K562 (cell line): ENCODE data around the gene PHPT1. TPM values are rescaled to one million over a fixed set of nuclear protein-coding genes. Genes with fewer than 3 reads are reported as not detected.

Experiments used
- CBFA2T2 ChIP-seq: fragments of 450-650 bp; conservative IDR thresholded peaks from 2 replicates; pipeline ENCODE4 v1.6.1; 2017; ENCODE audit warnings: mild to moderate bottlenecking
- CHAMP1 ChIP-seq: fragments of 450-650 bp; IDR thresholded peaks from 2 replicates; pipeline ENCODE4 v1.6.1; 2016; ENCODE audit warnings: mild to moderate bottlenecking
- E2F6 ChIP-seq, 2 experiments: IDR thresholded peaks; 2 replicates each; pipeline ENCODE4 v1.6.1; 2011; ENCODE audit warnings: borderline replicate concordance in 1 of 2, control low read depth in 1 of 2, low read depth in 1 of 2, low read length in 1 of 2, mild to moderate bottlenecking in 1 of 2, mixed read lengths in 1 of 2, moderate library complexity in 1 of 2; ENCODE audit not compliant: insufficient read depth in 1 of 2, insufficient read length in 1 of 2, poor library complexity in 1 of 2, severe bottlenecking in 1 of 2; ENCODE audit errors: extremely low read depth in 1 of 2
- EP400 ChIP-seq: fragments of 450-650 bp; IDR thresholded peaks from 2 replicates; pipeline ENCODE4 v1.6.1; 2017; ENCODE audit warnings: antibody characterized with exemption, mild to moderate bottlenecking, moderate library complexity
- ETS1 ChIP-seq: conservative IDR thresholded peaks from 2 replicates; pipeline ENCODE4 v1.6.1; 2011; ENCODE audit warnings: low read depth, mild to moderate bottlenecking, low read length; ENCODE audit not compliant: control insufficient read depth
- HDAC6 ChIP-seq: IDR thresholded peaks from 2 replicates; pipeline ENCODE4 v1.6.1; 2012; ENCODE audit warnings: low read depth, mild to moderate bottlenecking, control low read depth, inconsistent platforms, low read length, moderate library complexity
- ID3 ChIP-seq, 2 experiments: fragments of 250-450 bp in 1 of 2; fragments of 450-650 bp in 1 of 2; sonication (Bioruptor Pico) in 1 of 2; IDR thresholded peaks; 2 replicates each; pipeline versions ENCODE4 v1.6.1 to v1.8.0; 2016 to 2021; ENCODE audit warnings: mild to moderate bottlenecking in 2 of 2, moderate library complexity in 2 of 2, missing compliant biosample characterization in 1 of 2, missing genetic modification characterization in 1 of 2
- L3MBTL2 ChIP-seq: fragments of 450-650 bp; IDR thresholded peaks from 2 replicates; pipeline ENCODE4 v1.6.1; 2016; ENCODE audit warnings: mild to moderate bottlenecking, moderate library complexity
- LCOR ChIP-seq: sonication (generic); formaldehyde crosslinking; IDR thresholded peaks from 2 replicates; pipeline ENCODE4 v1.8.0; 2022; ENCODE audit warnings: mild to moderate bottlenecking, missing genetic modification reagents
- NBN ChIP-seq: fragments of 450-650 bp; IDR thresholded peaks from 2 replicates; pipeline ENCODE4 v1.6.1; 2016; ENCODE audit warnings: low read depth, mild to moderate bottlenecking
- NR2C2 ChIP-seq, 2 experiments: fragments of 200-800 bp in 1 of 2; sonication (Bioruptor generic) in 1 of 2; sonication (generic) in 1 of 2; formaldehyde crosslinking in 1 of 2; IDR thresholded peaks; 2 replicates each; pipeline versions ENCODE4 v1.6.1 to v1.8.0; 2016 to 2022; ENCODE audit warnings: mild to moderate bottlenecking in 1 of 2, missing compliant biosample characterization in 1 of 2, missing genetic modification characterization in 1 of 2, missing genetic modification reagents in 1 of 2
- PHB2 ChIP-seq: fragments of 450-650 bp; IDR thresholded peaks from 2 replicates; pipeline ENCODE4 v1.6.1; 2017; ENCODE audit warnings: low read depth
- PML ChIP-seq: IDR thresholded peaks from 2 replicates; pipeline ENCODE4 v1.6.1; 2012; ENCODE audit warnings: low read length, inconsistent platforms
- POLR2G ChIP-seq: fragments of 200-400 bp; formaldehyde crosslinking; IDR thresholded peaks from 2 replicates; pipeline ENCODE4 v1.6.1; 2017; ENCODE audit warnings: low read depth, mild to moderate bottlenecking, antibody characterized with exemption, low read length, moderate library complexity
- SIN3B ChIP-seq: fragments of 450-650 bp; IDR thresholded peaks from 2 replicates; pipeline ENCODE4 v1.6.1; 2017; ENCODE audit warnings: low read depth, mild to moderate bottlenecking, moderate library complexity
- SIRT6 ChIP-seq: IDR thresholded peaks from one replicate; pipeline ENCODE4 v1.6.1; 2012; ENCODE audit warnings: low read depth, mild to moderate bottlenecking, control low read depth, inconsistent platforms, low read length, moderate library complexity
- SRF ChIP-seq, 2 experiments: fragments of 250-450, 450-650 bp in 1 of 2; sonication (Bioruptor Pico) in 1 of 2; sonication (generic) in 1 of 2; formaldehyde crosslinking; IDR thresholded peaks; 2 replicates each; pipeline versions ENCODE4 v1.5.0 to v1.5.1; 2020 to 2022; ENCODE audit warnings: mild to moderate bottlenecking in 1 of 2, missing genetic modification reagents in 1 of 2
- SRSF9 ChIP-seq: fragments of 200-400 bp; formaldehyde crosslinking; IDR thresholded peaks from 2 replicates; pipeline ENCODE4 v1.6.1; 2017; ENCODE audit warnings: low read depth, low read length, borderline replicate concordance
- TAF9B ChIP-seq: fragments of 450-650 bp; IDR thresholded peaks from 2 replicates; pipeline ENCODE4 v1.6.1; 2018; ENCODE audit warnings: mild to moderate bottlenecking; ENCODE audit not compliant: partially characterized antibody
- TCF15 ChIP-seq: fragments of 250-450 bp; sonication (Bioruptor Pico); IDR thresholded peaks from 2 replicates; pipeline ENCODE4 v1.8.0; 2022; ENCODE audit warnings: moderate library complexity, mild to moderate bottlenecking, inconsistent platforms
- ZC3H4 ChIP-seq: sonication (generic); formaldehyde crosslinking; IDR thresholded peaks from 2 replicates; pipeline ENCODE4 v1.9.0; 2021; ENCODE audit warnings: missing genetic modification reagents, borderline replicate concordance
- polyA plus RNA-seq, 8 experiments: library from polyadenylated mRNA; depleted of rRNA in 4 of 8; stranded (reverse) in 5 of 8; unstranded in 3 of 8; fragments of >200 nt; fragmentation: Nextera tagmentation in 2 of 8; fragmentation: Illumina TruSeq in 1 of 8; extraction: Ambion mirVana in 2 of 8; extraction: Trizol in 1 of 8; gene quantifications; 2 replicates each; pipeline versions ENCODE4 v1.2.1 to v1.2.3, GENCODE V29; 2011 to 2014; ENCODE audit warnings: inconsistent platforms in 1 of 8, missing spikeins in 1 of 8
- total RNA-seq, 7 experiments: library from RNA; depleted of rRNA in 6 of 7; stranded (reverse); fragments of >200 nt in 6 of 7; fragmentation: Illumina TruSeq in 2 of 7; extraction: Trizol in 2 of 7; gene quantifications; 2 replicates each; pipeline versions ENCODE4 v1.2.1 to v1.2.3, GENCODE V29; 2011 to 2021; ENCODE audit warnings: low replicate concordance in 1 of 7

The PHPT1 gene
- total and polyA plus RNA-seq, 9 of the 15 experiments (the other 6 are each of a cell fraction or from before 2014, with no cell fraction given): 20.9 to 166 (median 129) TPM

GRCh38 chr9:136847826-136848392 lies 1.3 kb upstream of the PHPT1 start (continued):
- TF ChIP-seq L3MBTL2 (peak; percentile 61), PML (peak; percentile 34; the same call in 1 of the 2 replicates), SIRT6 (no peak), NR2C2 (CRISPR knock-in tag; IDR thresholded peaks at IDR 0.05) (no peak), NR2C2 (tag; IDR thresholded peaks at IDR 0.05) (peak; percentile 42; the same call in 1 of the 2 replicates), HDAC6 (0 out of 2 replicates have a peak, but pooled peaks have one; percentile 66), CBFA2T2 (no peak), SRF (CRISPR knock-in tag; IDR thresholded peaks at IDR 0.05) (peak; percentile 13 to 40; a peak in 1 of 4 replicates), CHAMP1 (no peak), SIN3B (peak; percentile 29; the same call in 1 of the 2 replicates), POLR2G (peak; percentile 94), TCF15 (CRISPR knock-in tag) (no peak), EP400 (peak; percentile 76), TAF9B (no peak), ETS1 (peak; percentile 9; the same call in 1 of the 2 replicates), LCOR (CRISPR knock-in tag) (no peak), ID3 (CRISPR knock-in tag; IDR thresholded peaks at IDR 0.05) (no peak), ID3 (tag; IDR thresholded peaks at IDR 0.05) (0 out of 2 replicates have a peak, but pooled peaks have one; percentile 64), PHB2 (no peak), SRSF9 (no peak), ZC3H4 (CRISPR knock-in tag) (no peak), E2F6 (IDR thresholded peaks at IDR 0.05; ENCODE audit: borderline replicate concordance in 1 of 2, extremely low read depth in 1 of 2, insufficient read depth in 1 of 2, insufficient read length in 1 of 2, low read depth in 1 of 2, low read length in 1 of 2, poor library complexity in 1 of 2, severe bottlenecking in 1 of 2) (peak; percentile 51 to 77), NBN (peak; percentile 37; the same call in 1 of the 2 replicates)
